Measurements from ENCODE around the gene TPCN1. TPM values are rescaled to one million over a fixed set of nuclear protein-coding genes. Genes with fewer than 3 reads are reported as not detected.
A peak's percentile ranks its signal among the peaks of the same experiment; 100 is the strongest.

The TPCN1 gene
- total RNA-seq, 2 donors from 2014 or later: 45.1 to 78.4 TPM

DNA sequence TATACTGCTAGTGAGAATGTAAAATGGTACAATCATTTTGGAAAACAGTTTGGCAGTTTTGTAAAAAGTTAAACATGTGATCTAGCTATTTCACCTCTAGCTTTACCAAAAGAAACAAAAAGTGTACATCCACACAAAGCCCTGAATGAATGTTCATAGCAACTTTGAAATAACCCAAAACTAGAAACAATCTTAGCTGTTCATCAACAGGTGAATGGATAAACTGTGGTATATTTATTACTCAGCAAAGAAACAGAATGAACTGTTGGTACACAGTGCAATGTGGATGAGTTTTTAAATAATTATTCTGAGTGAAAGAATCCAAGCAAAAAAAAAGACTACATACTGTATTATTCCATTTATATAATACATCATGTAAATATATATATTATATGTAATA is 36.3 kb downstream of the TPCN1 start:
- ATAC-seq (no peak), DNase-seq (no peak)
- no peaks in the 10 kb centered on the region for H3K27me3 ChIP-seq
- intact Hi-C loops (cut with DNase I): no loop called here
- no peak overlapping the region for H3K4me3 ChIP-seq
- H3K36me3 ChIP-seq (replicated peaks in 1 of 2; ENCODE audit: insufficient read depth in 1 of 2, low read depth in 2 of 2): no peaks in the 10 kb centered on the region
- H3K27ac ChIP-seq: no peak overlapping the region
- peaks cover 41% of the 10 kb centered on the region for H3K4me1 ChIP-seq
- H3K9me3 ChIP-seq: no peaks in the 10 kb centered on the region
- TF ChIP-seq, protein P1, sequence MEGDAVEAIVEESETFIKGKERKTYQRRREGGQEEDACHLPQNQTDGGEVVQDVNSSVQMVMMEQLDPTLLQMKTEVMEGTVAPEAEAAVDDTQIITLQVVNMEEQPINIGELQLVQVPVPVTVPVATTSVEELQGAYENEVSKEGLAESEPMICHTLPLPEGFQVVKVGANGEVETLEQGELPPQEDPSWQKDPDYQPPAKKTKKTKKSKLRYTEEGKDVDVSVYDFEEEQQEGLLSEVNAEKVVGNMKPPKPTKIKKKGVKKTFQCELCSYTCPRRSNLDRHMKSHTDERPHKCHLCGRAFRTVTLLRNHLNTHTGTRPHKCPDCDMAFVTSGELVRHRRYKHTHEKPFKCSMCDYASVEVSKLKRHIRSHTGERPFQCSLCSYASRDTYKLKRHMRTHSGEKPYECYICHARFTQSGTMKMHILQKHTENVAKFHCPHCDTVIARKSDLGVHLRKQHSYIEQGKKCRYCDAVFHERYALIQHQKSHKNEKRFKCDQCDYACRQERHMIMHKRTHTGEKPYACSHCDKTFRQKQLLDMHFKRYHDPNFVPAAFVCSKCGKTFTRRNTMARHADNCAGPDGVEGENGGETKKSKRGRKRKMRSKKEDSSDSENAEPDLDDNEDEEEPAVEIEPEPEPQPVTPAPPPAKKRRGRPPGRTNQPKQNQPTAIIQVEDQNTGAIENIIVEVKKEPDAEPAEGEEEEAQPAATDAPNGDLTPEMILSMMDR (IDR thresholded peaks at IDR 0.05): no peak
- TF ChIP-seq POLR2A (IDR thresholded peaks at IDR 0.05): no peak

DNA sequence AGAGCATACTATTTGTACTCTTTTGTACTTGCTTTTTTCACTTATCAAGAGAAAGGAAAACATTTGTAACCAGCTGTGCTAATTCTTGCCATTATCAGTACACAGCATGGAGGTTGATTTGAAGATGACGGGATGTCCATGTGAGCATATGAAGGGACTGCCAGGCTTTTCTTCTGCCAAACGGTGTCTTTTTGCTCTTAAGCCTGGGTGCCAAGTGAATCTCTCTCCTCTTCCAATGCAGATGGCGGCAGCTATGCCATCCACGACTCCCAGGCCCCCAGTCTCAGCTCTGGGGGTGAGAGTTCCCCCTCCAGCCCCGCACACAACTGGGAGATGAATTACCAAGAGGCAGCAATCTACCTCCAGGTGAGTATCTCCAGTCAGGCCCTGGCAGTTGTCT is 38.9 kb downstream of the TPCN1 start:
- Histone ChIP-seq H3K27me3 (no peaks in the 10 kb centered on the region), H3K27ac (peak overlapping the region; percentile 69 to 80 (median 76)), H3K4me1 (peaks cover 52% of the 10 kb centered on the region), H3K9me3 (no peaks in the 10 kb centered on the region), H3K36me3 (replicated peaks in 1 of 2; ENCODE audit: insufficient read depth in 1 of 2, low read depth in 2 of 2) (no peaks in the 10 kb centered on the region), H3K4me3 (no peak overlapping the region)
- intact Hi-C loops (cut with DNase I): no loop called here
- 38 to 54% methylated on average over 5 of the region's 5 CpGs for WGBS, 2 donors
- DNase-seq (no peak), ATAC-seq (peak; percentile 3)
- TF ChIP-seq, protein P1 (IDR thresholded peaks at IDR 0.05): no peak
- TF ChIP-seq POLR2A (IDR thresholded peaks at IDR 0.05): no peak

DNA sequence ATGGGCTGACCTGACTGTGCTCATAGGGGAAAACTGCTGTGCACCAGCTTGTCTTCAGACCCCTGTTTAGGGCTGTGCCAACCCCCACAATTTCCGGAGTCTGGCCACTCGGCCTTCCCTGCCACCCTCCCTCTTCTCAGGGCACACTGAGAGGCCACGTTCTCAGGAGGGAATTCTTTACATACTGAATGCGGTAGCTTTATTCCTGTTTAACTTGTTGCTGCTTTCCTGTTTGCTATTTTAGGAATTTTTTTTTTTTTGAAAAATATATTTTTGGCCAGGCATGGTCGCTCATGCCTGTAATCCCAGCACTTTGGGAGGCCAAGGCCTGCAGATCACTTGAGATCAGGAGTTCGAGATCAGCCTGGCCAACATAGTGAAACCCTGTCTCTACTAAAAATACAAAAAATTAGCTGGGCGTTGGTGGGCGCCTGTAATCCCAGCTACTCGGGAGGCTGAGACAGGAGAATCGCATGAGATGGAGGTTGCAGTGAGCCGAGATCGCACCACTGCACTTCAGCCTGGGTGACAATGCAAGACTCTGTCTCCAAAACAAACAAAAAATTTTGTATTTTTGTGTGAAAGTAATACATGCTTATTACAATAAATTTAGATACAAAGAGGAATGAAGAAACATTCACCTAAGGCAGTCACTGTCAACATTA is 39.5 kb downstream of the TPCN1 start:
- ATAC-seq: no peak

DNA sequence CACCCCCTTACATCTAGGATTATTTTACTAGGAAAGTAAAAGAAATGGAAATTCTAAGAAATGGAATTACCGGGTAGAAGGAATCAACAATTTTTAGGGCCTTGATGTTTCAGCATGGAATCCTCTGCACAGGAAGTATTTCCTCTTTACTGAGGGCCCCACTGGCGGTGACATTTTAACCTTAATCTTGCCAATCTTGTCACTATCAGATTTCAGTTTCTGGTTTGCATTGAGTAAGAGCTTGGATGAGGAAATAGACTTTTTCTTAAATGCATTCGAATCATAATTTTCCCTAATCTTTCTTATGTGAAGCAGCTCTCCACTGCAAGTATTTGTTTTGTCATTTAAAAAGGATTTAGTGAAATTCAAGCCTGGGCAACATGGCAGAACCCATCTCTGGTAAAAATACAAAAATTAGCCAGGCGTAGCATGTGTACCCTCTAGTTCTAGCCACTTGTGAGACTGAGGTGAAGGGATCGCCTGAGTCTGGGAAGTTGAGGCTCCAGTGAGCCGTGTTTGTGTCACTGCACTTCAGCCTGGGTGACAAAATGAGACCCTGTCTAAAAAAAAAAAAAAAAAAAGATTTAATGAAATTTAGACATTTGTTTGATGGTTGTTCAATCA is 40.7 kb downstream of the TPCN1 start:
- DNase-seq: no peak
- Histone ChIP-seq H3K9me3 (no peaks in the 10 kb centered on the region), H3K27me3 (no peaks in the 10 kb centered on the region), H3K27ac (peak overlapping the region; percentile 60 to 77 (median 68)), H3K4me3 (no peak overlapping the region), H3K4me1 (peaks cover 52% of the 10 kb centered on the region), H3K36me3 (replicated peaks in 1 of 2; ENCODE audit: insufficient read depth in 1 of 2, low read depth in 2 of 2) (peaks cover 0 to 8% of the 10 kb centered on the region in 2 donors)
- no peak for ATAC-seq
- TF ChIP-seq, protein P1 (IDR thresholded peaks at IDR 0.05): no peak
- no peak for TF ChIP-seq POLR2A (IDR thresholded peaks at IDR 0.05)
- intact Hi-C loops (cut with DNase I): no loop called here
- WGBS, 2 donors: 65 to 81% methylated on average over 6 of the region's 6 CpGs

More for the DNA sequence above, 39.5 kb downstream of the TPCN1 start:
- Histone ChIP-seq H3K4me3 (no peak overlapping the region), H3K9me3 (no peaks in the 10 kb centered on the region), H3K4me1 (peaks cover 52% of the 10 kb centered on the region), H3K27ac (peak overlapping the region; percentile 69 to 80 (median 76)), H3K27me3 (no peaks in the 10 kb centered on the region), H3K36me3 (replicated peaks in 1 of 2; ENCODE audit: insufficient read depth in 1 of 2, low read depth in 2 of 2) (no peaks in the 10 kb centered on the region)
- WGBS, 2 donors: 71 to 75% methylated on average over 12 of the region's 12 CpGs
- intact Hi-C loops (cut with DNase I): no loop called here
- DNase-seq: no peak
- TF ChIP-seq, protein P1 (IDR thresholded peaks at IDR 0.05): no peak
- no peak for TF ChIP-seq POLR2A (IDR thresholded peaks at IDR 0.05)

DNA sequence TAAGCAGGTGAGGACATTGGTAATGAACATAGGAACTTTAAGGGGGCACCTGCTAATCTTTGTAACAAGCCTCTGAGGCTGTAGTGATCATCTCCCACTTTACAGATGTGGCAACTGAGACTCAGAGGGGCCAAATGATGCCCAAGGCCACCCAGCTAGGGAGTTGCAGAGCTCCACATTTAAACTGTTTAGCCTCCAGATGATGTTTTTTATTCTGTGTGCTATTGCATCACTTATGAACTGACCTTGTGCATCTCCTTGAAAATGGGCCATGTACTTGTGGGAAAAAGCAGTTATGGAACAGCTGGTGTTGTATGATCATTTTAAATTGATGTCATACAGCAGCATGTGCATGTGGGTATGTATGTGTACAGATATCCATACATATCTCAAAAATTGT is 41.4 kb downstream of the TPCN1 start:
- DNase-seq: peak in 2 of 4 donors; percentile 39 to 56
- peaks cover 0 to 8% of the 10 kb centered on the region in 2 donors for H3K36me3 ChIP-seq (replicated peaks in 1 of 2; ENCODE audit: insufficient read depth in 1 of 2, low read depth in 2 of 2)

More for the DNA sequence above, 41.4 kb downstream of the TPCN1 start:
- no peaks in the 10 kb centered on the region for H3K9me3 ChIP-seq
- ATAC-seq: peak; percentile 51
- TF ChIP-seq, protein P1 (IDR thresholded peaks at IDR 0.05): no peak
- no peak for TF ChIP-seq POLR2A (IDR thresholded peaks at IDR 0.05)
- no peak overlapping the region for H3K4me3 ChIP-seq
- peaks cover 52% of the 10 kb centered on the region for H3K4me1 ChIP-seq
- H3K27ac ChIP-seq: peak overlapping the region; percentile 60 to 77 (median 68)
- intact Hi-C loops (cut with DNase I): no loop called here
- H3K27me3 ChIP-seq: no peaks in the 10 kb centered on the region
